ENCODE measurements around the gene STK32A.

DNA sequence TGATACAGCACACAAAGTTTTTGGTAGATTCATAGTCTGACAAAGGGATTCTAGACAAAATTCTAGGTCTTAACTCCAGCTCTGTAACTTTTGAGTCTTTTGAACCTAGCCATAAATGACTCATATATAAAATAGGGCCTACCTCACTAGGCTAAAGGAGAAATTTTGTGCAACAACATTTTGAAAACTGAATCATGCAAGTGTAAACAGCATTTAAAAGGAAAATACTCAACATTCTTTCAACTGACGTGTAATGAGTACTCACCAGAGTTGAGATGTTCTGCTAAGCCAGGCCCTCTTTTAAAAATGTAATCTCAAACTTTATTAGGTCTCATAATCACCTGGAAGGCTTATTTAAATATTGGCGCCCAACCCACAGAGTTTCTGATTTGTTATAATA lies 113.2 kb downstream of the STK32A start:
- TF ChIP-seq, protein P1, sequence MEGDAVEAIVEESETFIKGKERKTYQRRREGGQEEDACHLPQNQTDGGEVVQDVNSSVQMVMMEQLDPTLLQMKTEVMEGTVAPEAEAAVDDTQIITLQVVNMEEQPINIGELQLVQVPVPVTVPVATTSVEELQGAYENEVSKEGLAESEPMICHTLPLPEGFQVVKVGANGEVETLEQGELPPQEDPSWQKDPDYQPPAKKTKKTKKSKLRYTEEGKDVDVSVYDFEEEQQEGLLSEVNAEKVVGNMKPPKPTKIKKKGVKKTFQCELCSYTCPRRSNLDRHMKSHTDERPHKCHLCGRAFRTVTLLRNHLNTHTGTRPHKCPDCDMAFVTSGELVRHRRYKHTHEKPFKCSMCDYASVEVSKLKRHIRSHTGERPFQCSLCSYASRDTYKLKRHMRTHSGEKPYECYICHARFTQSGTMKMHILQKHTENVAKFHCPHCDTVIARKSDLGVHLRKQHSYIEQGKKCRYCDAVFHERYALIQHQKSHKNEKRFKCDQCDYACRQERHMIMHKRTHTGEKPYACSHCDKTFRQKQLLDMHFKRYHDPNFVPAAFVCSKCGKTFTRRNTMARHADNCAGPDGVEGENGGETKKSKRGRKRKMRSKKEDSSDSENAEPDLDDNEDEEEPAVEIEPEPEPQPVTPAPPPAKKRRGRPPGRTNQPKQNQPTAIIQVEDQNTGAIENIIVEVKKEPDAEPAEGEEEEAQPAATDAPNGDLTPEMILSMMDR (conservative IDR thresholded peaks at IDR 0.05; ENCODE audit: low read depth in 2 of 2): no peak
- no peak for TF ChIP-seq POLR2AphosphoS5 (IDR thresholded peaks at IDR 0.05; ENCODE audit: low read depth)
- TF ChIP-seq CREB1 (CRISPR knock-in tag; IDR thresholded peaks at IDR 0.05; ENCODE audit: low read depth): no peak
- no peak for TF ChIP-seq EZH2phosphoT487 (IDR thresholded peaks at IDR 0.05; ENCODE audit: unreplicated experiment)
- no peak for TF ChIP-seq EZH2 (IDR thresholded peaks at IDR 0.05; ENCODE audit: low read depth, unreplicated experiment)
- TF ChIP-seq ETS1 (IDR thresholded peaks at IDR 0.05): no peak
- no peak for TF ChIP-seq NANOG (IDR thresholded peaks at IDR 0.05; ENCODE audit: borderline replicate concordance)
- TF ChIP-seq, protein P2, sequence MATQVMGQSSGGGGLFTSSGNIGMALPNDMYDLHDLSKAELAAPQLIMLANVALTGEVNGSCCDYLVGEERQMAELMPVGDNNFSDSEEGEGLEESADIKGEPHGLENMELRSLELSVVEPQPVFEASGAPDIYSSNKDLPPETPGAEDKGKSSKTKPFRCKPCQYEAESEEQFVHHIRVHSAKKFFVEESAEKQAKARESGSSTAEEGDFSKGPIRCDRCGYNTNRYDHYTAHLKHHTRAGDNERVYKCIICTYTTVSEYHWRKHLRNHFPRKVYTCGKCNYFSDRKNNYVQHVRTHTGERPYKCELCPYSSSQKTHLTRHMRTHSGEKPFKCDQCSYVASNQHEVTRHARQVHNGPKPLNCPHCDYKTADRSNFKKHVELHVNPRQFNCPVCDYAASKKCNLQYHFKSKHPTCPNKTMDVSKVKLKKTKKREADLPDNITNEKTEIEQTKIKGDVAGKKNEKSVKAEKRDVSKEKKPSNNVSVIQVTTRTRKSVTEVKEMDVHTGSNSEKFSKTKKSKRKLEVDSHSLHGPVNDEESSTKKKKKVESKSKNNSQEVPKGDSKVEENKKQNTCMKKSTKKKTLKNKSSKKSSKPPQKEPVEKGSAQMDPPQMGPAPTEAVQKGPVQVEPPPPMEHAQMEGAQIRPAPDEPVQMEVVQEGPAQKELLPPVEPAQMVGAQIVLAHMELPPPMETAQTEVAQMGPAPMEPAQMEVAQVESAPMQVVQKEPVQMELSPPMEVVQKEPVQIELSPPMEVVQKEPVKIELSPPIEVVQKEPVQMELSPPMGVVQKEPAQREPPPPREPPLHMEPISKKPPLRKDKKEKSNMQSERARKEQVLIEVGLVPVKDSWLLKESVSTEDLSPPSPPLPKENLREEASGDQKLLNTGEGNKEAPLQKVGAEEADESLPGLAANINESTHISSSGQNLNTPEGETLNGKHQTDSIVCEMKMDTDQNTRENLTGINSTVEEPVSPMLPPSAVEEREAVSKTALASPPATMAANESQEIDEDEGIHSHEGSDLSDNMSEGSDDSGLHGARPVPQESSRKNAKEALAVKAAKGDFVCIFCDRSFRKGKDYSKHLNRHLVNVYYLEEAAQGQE (IDR thresholded peaks at IDR 0.05; ENCODE audit: unreplicated experiment): no peak
